ENCODE results near the gene INPP5A. TPM values are rescaled to one million over a fixed set of nuclear protein-coding genes. Genes with fewer than 3 reads are reported as not detected.

The INPP5A gene
- total and polyA plus RNA-seq, 10 of the 15 experiments (the other 5 are each of a cell fraction or from before 2014, with no cell fraction given): 0.52 to 15.0 (median 6.3) TPM

- intact Hi-C loops (cut with micrococcal nuclease; ENCODE audit: unreplicated experiment): no loop called here
- no peaks in the 10 kb centered on the region for H4K20me1 ChIP-seq (ENCODE audit: control insufficient read depth, insufficient read depth)
- H3K79me2 ChIP-seq (ENCODE audit: control insufficient read depth, insufficient read depth, low read length): no peaks in the 10 kb centered on the region
- H3K27me3 ChIP-seq (replicated peaks in 1 of 2; ENCODE audit: control insufficient read depth in 2 of 2, insufficient read depth in 2 of 2, low read length in 1 of 2): peaks cover 0 to 2% of the 10 kb centered on the region in 2 experiments; a peak in 2 of 4 replicates
- no peak overlapping the region for H3K4me3 ChIP-seq
- no peaks in the 10 kb centered on the region for H3K36me3 ChIP-seq (ENCODE audit: control insufficient read depth in 2 of 2, insufficient read depth in 2 of 2, low read length in 1 of 2)
- TF ChIP-seq SREBF2 (IDR thresholded peaks at IDR 0.05; ENCODE audit: low read length) (no peak), SKIL (IDR thresholded peaks at IDR 0.05; ENCODE audit: low read depth, poor library complexity, severe bottlenecking) (no peak), PRDM15 (CRISPR knock-in tag; IDR thresholded peaks at IDR 0.05) (no peak), STAT3 (IDR thresholded peaks at IDR 0.05; ENCODE audit: low read depth, low read length) (no peak), ZBED1 (IDR thresholded peaks at IDR 0.05; ENCODE audit: borderline replicate concordance) (no peak), ZBTB33 (IDR thresholded peaks at IDR 0.05) (no peak), NRF1 (conservative IDR thresholded peaks at IDR 0.05; ENCODE audit: low read depth, low read length) (no peak), RAD21 (IDR thresholded peaks at IDR 0.05; ENCODE audit: insufficient read depth, low read depth, low read length) (no peak), DPF2 (IDR thresholded peaks at IDR 0.05) (no peak), BCL11A (IDR thresholded peaks at IDR 0.05; ENCODE audit: low read depth, low read length) (no peak), BMI1 (IDR thresholded peaks at IDR 0.05; ENCODE audit: borderline replicate concordance) (no peak), NFXL1 (IDR thresholded peaks at IDR 0.05; ENCODE audit: borderline replicate concordance) (no peak)
- no peaks in the 10 kb centered on the region for H3K9me3 ChIP-seq (replicated peaks; ENCODE audit: control insufficient read depth, insufficient read depth, low read length)
- FAIRE-seq (no peak), DNase-seq (ENCODE audit: low read depth, low spot score) (no peak), ATAC-seq (no peak; the same call in 1 of the 3 replicates)
- in situ Hi-C loops (cut with MboI): no loop called here
- no peaks in the 10 kb centered on the region for H3K4me1 ChIP-seq (ENCODE audit: control insufficient read depth, insufficient read depth, low read length)
- no TSS peak for BruUV-seq (replicated peaks)
- ChIA-PET POLR2A (no interaction called here), SMC1A (ENCODE audit: uncharacterized antibody, unreplicated experiment) (no interaction called here), RAD21 (ENCODE audit: unreplicated experiment) (no interaction called here), CTCF (interaction anchor here (1.3 kb wide), 1 partner anchor 10 kb away, joined by 4 read pairs; no protein-coding TSS in a partner anchor)
- no peak overlapping the region for H3K4me2 ChIP-seq (ENCODE audit: control insufficient read depth, insufficient read depth)
- 21% methylated on average over 15 of the region's 15 CpGs for WGBS (ENCODE audit: insufficient coverage, insufficient replicate concordance, low lambda C conversion rate, missing lambda C conversion rate)
- no peak overlapping the region for H3K27ac ChIP-seq (ENCODE audit: control insufficient read depth, insufficient read depth)
- no peak overlapping the region for H3K9ac ChIP-seq (ENCODE audit: control insufficient read depth, insufficient read depth, low read length)
- no peak overlapping the region for H2AFZ ChIP-seq (ENCODE audit: control insufficient read depth, low read depth, low read length)
Measured at GRCh38 chr10:132523561-132524442, 13.8 kb upstream of the INPP5A start.

All from GM12878 (cell line).